ENCODE measurements around the gene ADCY3. TPM values are rescaled to one million over a fixed set of nuclear protein-coding genes. Genes with fewer than 3 reads are reported as not detected.

The ADCY3 gene
- total RNA-seq, 1 donor from 2014 or later: 38.6 TPM

GRCh38 chr2:24850944-24851343 is 69.1 kb downstream of the ADCY3 start:
- no peak overlapping the region for H3K4me3 Mint-ChIP-seq
- H3K27me3 Mint-ChIP-seq (ENCODE audit: low read depth): no peaks in the 10 kb centered on the region
- peaks cover 5% of the 10 kb centered on the region for H3K4me1 Mint-ChIP-seq
- DNase-seq (ENCODE audit: low spot score in 2 of 2, unreplicated experiment in 2 of 2): no peak
- no peak overlapping the region for H3K27ac Mint-ChIP-seq
- H3K9me3 Mint-ChIP-seq: peaks cover 4% of the 10 kb centered on the region
- no peak for TF ChIP-seq CTCF (IDR thresholded peaks at IDR 0.05; ENCODE audit: unreplicated experiment)
- peaks cover 11% of the 10 kb centered on the region for H3K36me3 Mint-ChIP-seq

GRCh38 chr2:24845691-24846090 is 74.3 kb downstream of the ADCY3 start:
- DNase-seq (ENCODE audit: low spot score in 2 of 2, unreplicated experiment in 2 of 2): no peak
- Mint-ChIP-seq H3K27me3 (ENCODE audit: low read depth) (no peaks in the 10 kb centered on the region), H3K36me3 (peaks cover 14% of the 10 kb centered on the region), H3K27ac (no peak overlapping the region), H3K4me1 (no peaks in the 10 kb centered on the region), H3K9me3 (peaks cover 4% of the 10 kb centered on the region), H3K4me3 (no peak overlapping the region)
- no peak for TF ChIP-seq CTCF (IDR thresholded peaks at IDR 0.05; ENCODE audit: unreplicated experiment)

GRCh38 chr2:24844023-24844685 is 75.9 kb downstream of the ADCY3 start:
- Mint-ChIP-seq H3K4me3 (no peak overlapping the region), H3K4me1 (no peaks in the 10 kb centered on the region), H3K27me3 (ENCODE audit: low read depth) (no peaks in the 10 kb centered on the region), H3K27ac (no peak overlapping the region), H3K36me3 (peaks cover 14% of the 10 kb centered on the region), H3K9me3 (peaks cover 4% of the 10 kb centered on the region)
- TF ChIP-seq CTCF (IDR thresholded peaks at IDR 0.05; ENCODE audit: unreplicated experiment): no peak
- no peak for DNase-seq (ENCODE audit: low spot score in 2 of 2, unreplicated experiment in 2 of 2)

- Mint-ChIP-seq H3K27me3 (ENCODE audit: low read depth) (no peaks in the 10 kb centered on the region), H3K36me3 (peaks cover 10% of the 10 kb centered on the region), H3K4me1 (no peaks in the 10 kb centered on the region), H3K27ac (no peak overlapping the region), H3K9me3 (peaks cover 4% of the 10 kb centered on the region), H3K4me3 (no peak overlapping the region)
- no peak for TF ChIP-seq CTCF (IDR thresholded peaks at IDR 0.05; ENCODE audit: unreplicated experiment)
- no peak for DNase-seq (ENCODE audit: low spot score in 2 of 2, unreplicated experiment in 2 of 2)
These were observed 76.6 kb downstream of the ADCY3 start for GRCh38 chr2:24843330-24843860.

GRCh38 chr2:24842081-24843050 is 77.7 kb downstream of the ADCY3 start:
- H3K4me1 Mint-ChIP-seq: no peaks in the 10 kb centered on the region

More at GRCh38 chr2:24842081-24843050, 77.7 kb downstream of the ADCY3 start:
- no peak for DNase-seq (ENCODE audit: low spot score in 2 of 2, unreplicated experiment in 2 of 2)
- H3K9me3 Mint-ChIP-seq: peaks cover 3% of the 10 kb centered on the region
- no peaks in the 10 kb centered on the region for H3K27me3 Mint-ChIP-seq (ENCODE audit: low read depth)
- no peak overlapping the region for H3K27ac Mint-ChIP-seq
- peaks cover 9% of the 10 kb centered on the region for H3K36me3 Mint-ChIP-seq
- no peak for TF ChIP-seq CTCF (IDR thresholded peaks at IDR 0.05; ENCODE audit: unreplicated experiment)
- no peak overlapping the region for H3K4me3 Mint-ChIP-seq
